ENCODE results near the gene YIF1A.
"Not testable (repeated sequence)": the region's sequence is repeated elsewhere in the genome, so short reads cannot be mapped to it uniquely, and the experiment has no call there.

YIF1A gene

DNA sequence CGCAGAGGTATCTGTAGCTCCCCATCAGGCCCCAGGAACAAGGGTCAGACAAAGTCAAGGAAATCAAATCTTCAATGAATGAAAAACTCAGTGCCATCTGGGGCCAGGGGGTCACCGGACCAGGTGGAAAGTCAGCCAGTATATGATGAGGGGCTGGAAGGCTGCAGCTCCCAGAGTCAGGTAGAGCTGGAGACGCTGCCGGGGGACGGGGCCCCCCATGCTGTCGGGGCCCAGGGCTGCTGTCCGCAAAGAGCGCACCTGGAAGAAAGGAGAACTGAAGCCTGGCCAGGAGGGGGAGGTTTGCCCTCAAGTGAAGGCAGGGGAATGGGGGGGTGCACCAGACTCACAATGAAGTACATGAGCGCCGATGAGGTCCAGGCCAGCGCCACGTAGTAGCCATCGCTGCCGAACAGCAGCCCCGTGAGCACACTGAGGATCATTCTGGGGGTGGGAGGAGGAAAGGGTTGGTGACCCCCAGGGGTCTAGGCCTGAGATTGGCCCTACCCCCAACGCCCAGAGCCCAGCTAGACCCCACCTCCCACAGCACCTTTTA lies 4.3 kb downstream of the YIF1A start:
- no peak for DNase-seq

DNA sequence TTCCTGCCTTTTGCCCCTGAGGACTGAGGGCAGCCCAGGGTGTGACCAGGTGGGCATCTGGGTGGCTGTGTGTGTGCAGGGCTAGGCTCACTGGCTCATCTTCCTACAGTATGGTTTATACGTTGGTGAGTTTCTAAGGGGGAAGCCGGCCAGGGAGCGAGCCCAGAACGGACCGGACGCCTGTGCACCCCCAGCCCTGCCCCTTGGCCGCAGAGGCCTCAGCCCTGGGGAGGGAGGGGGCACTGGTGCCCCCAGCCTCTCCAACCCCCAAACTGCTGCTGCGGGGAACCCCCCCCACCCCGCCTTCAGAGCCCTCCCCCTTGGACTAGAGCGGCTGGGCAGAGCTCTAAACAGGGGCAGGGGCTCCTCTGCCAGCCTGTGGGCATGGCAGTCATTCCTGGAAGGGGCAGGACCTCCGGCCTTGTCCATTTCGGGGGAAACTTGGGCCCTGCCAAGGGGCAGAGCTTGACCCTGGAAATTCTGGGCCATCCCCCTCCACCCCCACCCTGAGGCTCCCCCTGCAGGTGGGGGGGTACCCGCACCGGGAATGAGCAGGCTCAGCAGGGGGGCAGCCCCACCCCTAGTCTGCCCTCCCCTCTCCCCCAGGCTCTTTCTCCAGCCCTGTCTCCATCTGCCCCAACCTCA lies 5.4 kb downstream of the YIF1A start:
- no peak for DNase-seq

DNA sequence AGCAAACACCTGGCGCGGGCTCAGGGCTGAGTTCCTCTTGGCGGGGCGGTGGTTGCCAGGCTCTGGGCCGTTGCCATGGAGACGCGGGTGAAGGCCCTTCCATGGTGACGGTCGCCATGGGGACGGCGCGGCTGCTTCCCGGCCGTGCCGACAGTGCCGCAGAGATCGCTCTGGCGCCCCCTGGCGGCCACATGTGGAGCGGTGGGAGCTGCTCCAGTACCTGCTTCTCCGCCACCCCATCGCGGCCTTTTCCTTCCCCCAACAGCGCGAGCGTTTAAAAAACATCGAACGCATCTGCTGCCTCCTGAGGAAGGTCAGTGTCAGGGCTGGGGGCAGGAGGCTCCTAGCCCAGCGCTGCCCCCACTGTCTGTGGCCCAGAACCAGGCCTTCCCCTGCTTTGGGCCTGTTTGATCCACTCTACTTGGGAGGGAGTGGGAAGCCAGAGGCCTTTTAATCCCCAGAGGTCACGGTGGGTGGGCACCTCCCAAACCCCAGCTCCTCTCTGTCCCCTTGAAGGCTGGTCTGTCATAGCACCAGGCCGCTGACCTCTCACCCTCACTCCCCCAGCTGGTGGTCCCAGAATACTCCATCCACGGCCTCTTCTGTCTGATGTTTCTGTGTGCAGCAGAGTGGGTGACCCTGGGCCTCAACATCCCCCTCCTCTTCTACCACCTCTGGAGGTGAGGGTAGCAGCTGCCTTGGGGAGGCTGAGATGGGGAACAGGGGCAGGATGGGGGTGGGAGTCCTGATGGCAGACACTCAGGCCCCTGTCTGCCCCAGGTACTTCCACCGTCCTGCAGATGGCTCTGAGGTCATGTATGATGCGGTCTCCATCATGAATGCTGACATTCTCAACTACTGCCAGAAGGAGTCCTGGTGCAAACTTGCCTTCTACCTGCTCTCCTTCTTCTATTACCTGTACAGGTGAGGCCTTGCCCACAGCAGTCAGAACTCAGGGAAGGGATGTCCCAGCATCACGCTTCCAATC lies 6.2 kb downstream of the YIF1A start:
- DNase-seq = peak; percentile 94

DNA sequence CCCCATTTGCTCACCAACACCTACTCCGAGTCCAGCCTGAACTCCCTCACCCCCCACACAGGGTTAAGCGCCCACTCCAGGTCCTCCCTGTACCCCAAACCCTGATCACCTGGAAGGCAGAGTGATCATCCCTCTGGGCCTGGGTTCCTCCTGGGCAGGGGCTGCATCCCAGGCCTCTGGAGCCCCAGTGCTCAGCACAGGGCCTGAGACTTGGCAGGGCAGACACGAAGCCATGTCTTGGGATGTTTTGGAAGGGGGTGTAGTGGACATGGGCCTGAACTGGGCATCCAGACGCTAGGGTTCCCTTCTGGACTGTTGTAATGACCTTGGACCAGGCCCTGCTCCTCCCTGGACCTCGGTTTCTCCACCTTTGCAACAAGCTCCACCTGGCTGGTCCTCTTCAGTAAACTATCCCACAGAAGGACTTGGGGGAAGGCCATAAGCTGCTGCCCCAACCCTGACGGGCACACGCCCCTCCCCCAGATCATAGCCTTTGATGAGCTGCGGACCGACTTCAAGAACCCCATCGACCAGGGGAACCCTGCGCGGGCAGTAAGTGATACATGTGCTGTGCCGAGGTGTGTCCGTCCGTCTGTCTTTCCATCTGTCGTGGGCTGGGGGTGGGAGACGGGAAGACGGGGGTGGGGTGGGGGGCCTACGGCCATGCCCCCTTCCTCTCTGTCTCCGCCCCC lies 7.0 kb downstream of the YIF1A start:
- DNase-seq = no peak

DNA sequence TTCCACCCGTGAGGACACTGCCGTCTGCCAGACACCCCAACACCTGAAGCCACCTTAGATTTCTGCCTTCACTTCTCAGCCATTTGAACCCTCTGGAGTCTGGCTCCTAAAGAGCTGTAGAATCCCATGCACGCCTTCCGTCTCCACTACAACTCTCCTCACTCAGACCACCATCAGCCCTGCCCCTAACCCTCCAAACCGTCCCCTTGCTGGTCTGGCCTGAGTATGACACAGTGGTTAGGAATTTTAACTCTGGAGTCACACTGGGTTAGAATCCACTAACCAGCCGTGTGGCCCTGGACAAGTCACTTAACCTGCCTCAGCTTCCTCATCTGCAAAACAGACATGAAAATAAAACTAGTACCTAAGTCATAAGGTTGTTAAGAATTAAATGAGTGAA lies 7.9 kb downstream of the YIF1A start:
- no peak for DNase-seq

DNA sequence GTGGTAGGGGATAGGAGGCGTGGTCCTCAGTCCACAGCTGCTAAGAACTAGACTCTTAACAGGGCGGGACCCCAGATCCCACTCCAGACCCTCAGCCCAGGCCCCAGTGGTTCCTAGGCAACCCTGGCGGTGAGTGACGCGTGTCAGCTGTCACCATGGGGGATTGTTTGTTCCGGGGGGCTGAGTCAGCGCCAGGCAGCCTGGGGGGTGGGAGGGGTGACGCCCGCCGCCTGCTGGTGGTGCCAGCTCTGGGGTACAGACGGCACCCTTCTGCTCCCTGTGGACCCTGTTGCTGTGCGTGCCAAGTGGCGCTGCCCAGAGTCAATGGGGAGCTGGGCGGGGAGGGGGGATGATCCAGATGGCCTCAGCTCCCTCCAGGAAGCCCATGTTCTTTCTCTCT lies 8.5 kb downstream of the YIF1A start:
- DNase-seq = no peak

DNA sequence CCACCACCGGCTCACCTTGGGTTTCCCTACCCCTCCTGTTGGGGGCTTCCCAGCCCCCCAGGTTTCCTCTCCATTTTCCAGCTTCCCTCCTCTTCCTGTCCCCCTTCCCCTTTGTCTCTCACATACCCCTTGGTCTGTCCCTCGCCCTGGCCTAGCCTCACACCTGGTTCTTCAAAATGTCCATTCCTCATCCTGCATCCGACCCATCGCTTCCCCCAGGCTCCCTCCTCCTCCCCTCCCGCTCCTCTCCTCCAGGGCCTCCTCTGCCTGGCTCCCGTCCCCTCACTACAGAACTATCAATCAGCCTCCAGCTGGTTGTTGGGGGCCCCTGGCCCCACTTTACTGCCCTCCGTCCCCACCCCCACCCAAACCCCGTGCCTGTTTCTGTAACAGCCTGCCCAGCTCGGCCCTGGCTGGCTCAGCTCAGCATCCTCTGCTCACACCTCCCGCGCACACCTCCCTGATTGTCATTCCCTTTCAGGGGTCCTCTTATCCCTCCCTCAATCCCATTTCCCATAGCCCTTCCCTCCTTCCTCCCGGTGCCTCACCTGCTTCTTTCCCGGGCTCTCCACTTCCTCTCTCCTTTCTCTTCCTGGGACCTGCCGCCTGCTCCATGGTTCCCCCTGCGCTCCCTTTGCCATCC lies 9.7 kb downstream of the YIF1A start:
- DNase-seq = no peak

DNA sequence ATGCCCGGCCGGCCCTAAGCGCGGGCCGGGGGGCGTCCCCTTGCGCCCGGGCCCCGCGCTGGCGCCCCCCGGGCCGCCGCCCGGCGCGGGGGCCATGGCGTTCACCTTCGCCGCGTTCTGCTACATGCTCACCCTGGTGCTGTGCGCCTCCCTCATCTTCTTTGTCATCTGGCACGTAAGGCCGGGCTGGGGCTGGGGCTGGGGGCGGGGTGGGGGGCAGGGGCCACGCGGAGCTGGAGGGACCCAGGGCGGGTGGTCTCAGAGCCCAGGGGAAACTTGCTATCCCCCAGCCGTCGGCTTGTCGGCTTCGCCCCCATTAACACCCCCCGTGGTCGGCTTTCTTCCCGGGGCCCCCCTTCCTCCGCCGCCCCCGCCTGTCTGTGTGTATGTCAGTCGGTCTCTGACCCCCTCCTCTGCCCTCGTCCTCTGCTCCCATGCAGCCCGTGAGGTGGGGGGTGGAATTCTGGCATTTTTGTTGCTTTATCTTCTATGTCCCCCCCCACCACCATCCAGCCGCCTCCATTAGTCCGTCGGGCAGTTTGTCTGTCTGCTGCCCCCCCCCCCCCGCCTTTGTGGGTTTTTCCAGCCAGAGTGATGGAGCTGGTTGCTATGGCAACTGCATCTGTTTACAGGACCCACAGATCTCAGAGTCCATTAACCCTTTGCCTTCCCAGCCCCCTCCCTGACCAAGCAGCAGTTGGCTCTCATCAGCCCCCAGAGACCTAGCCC lies 10.4 kb downstream of the YIF1A start:
- DNase-seq = peak; percentile 5

DNA sequence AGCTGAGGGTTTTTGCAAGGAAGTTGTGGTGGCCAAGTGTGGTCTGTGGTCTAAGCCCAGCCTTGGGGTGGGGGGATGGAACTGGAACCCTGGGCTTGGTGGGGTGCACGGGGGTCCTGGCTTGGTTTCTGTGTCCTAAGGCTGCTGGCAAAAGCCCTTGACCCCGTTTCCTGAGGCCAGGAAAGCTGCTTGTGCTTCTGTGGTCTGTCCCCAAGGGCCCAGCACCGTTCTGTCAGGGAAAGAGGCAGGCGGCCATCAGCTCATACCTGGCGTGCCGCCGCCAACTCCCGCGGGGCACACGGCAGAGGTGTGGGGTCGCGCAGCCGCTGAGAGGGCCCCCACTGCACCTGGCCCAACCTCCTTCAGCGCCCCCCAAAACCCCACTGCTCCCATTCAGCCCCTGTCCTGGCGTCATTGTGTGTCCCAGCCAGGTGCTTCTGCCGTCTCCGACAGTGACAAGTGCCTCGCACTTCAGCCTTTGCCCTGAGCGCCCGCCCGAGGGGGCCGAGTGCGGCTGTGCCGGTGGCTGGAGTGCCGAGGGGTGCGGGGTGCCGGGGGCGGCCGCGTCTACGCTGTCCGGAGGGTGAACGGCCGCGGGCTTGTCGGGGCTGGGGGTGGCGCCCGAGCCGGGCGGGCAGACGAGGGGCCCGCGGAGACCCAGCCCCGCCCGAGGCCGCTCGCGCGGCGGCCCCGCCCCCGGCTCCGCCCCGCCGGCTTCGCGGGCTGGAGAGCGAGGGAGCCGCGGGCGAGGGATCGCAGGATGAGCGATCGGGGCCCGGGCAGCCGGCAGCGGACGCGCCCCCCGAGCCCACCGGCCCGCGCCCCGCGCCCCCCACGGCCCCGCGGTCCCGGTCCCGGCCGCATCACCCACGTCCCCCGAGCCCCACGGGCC lies 11.2 kb downstream of the YIF1A start, which contains the start of gene CNIH2:
CNIH2 (plus strand) TSS at position 705 of the 892 bp plus-strand sequence. CDS start 282 bp downstream, outside the sequence.
- DNase-seq = no peak

DNA sequence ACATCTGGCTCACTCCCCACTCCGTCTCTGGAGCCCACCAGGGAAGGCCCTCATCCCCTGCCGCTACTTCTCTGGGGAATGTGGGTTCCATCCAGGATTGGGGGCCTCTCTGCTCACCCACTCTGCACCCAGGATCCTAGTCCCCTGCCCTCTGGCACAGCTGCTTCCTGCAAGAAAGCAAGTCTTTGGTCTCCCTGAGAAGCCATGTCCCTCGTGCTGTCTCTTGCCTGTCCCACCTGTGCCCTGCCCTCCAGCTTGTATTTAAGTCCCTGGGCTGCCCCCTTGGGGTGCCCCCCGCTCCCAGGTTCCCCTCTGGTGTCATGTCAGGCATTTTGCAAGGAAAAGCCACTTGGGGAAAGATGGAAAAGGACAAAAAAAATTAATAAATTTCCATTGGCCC lies 11.9 kb downstream of the YIF1A start:
- DNase-seq = not testable (repeated sequence)

DNA sequence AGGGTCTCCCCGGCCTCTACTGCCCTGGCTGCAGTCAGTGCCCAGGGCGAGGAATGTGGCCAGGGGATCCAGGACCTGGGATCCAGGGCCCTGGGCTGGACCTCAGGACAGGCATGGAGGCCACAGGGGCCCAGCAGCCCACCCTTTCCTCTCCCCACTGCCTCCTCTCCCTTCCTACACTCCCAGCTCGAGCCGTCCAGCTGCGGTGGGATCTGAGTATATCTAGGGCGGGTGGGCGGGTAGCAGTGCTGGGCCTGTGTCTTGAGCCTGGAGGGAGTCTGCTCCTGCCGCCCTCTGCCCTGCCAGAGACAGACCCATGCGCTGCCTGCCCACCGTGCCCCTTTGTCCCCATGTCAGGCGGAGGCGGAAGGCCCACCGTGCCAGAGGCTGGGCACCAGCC lies 12.3 kb downstream of the YIF1A start:
- DNase-seq = not testable (repeated sequence)

DNA sequence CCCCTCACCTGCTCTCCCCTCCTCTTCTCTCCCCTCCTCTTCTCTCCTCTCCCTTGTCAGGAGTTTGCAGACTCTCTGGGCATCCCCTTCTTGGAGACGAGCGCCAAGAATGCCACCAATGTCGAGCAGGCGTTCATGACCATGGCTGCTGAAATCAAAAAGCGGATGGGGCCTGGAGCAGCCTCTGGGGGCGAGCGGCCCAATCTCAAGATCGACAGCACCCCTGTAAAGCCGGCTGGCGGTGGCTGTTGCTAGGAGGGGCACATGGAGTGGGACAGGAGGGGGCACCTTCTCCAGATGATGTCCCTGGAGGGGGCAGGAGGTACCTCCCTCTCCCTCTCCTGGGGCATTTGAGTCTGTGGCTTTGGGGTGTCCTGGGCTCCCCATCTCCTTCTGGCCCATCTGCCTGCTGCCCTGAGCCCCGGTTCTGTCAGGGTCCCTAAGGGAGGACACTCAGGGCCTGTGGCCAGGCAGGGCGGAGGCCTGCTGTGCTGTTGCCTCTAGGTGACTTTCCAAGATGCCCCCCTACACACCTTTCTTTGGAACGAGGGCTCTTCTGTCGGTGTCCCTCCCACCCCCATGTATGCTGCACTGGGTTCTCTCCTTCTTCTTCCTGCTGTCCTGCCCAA lies 12.8 kb downstream of the YIF1A start:
- DNase-seq = no peak

DNA sequence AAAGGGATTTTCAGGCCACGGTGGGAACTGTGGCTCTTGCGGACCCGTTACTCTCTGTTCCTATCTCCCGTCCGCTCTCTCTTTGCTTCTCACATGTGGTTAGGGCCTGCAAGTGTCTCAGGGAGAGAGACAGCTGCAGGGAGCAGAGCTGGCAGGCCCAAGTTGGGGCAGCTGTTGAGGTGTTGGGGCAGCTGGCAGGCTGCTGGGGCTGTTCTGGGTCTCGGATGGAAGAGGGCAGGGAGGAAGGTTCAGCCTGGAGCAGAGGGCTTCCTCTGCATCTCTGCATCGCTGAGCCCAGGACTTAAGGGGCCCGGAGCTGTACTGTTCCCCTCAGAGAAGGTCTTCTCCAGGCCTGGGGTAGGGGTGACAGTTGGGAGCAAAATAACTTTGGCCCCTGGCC lies 13.5 kb downstream of the YIF1A start:
- no peak for DNase-seq

DNA sequence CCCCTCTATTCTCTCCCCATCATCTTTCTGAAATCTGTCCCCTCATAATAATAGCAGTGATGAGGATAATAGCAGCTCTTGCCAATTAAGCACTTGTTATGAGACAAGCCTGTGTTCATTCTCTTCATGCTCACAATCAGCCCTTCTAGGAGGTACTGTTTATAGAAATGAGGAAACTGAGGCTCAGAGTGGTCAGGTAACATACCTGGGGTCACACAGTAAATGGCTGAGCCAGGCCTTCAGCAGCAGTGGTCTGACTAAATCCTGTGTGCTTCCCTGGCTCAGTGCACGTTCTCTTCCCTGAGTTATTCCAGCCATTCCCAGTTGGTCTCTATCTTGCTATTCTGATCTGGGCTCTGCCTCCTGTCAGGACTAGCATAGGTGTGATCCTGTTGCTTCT lies 14.7 kb downstream of the YIF1A start:
- no peak for DNase-seq

DNA sequence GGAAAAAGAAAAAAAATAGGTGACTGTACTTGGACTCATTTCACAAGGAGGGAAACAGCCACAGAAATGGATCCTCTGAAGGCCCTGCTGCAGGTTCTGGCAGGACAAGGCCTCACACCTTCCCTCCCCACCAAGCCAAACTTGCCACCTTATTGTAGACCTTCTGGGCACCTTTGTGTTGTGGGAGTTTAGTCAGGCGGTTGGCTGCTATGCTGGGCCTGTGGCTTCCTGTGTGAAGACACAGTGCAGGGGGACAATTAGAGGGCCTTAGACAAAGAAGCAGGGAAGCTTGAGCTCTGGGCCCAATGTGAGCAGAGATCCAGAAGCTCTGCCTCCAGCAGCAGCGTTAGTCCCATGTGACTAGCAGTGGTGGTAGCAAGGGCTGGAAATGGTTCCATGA lies 16.3 kb downstream of the YIF1A start:
- DNase-seq = no peak

DNA sequence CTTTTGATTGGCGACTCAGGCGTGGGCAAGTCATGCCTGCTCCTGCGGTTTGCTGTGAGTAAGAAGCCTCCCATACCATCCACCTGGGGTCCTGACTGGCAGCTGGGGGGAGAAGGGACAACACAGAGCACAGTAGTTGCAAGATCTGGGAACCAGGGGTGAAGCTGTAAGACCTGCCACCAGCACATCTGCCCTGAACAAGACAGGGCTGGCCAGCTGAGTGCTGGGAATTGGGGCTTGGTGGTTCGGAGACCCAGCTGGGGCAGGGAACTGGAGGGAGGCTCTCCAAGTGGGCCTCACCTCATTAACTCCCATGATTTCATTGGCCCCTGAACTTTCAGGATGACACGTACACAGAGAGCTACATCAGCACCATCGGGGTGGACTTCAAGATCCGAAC lies 17.1 kb downstream of the YIF1A start:
- no peak for DNase-seq

DNA sequence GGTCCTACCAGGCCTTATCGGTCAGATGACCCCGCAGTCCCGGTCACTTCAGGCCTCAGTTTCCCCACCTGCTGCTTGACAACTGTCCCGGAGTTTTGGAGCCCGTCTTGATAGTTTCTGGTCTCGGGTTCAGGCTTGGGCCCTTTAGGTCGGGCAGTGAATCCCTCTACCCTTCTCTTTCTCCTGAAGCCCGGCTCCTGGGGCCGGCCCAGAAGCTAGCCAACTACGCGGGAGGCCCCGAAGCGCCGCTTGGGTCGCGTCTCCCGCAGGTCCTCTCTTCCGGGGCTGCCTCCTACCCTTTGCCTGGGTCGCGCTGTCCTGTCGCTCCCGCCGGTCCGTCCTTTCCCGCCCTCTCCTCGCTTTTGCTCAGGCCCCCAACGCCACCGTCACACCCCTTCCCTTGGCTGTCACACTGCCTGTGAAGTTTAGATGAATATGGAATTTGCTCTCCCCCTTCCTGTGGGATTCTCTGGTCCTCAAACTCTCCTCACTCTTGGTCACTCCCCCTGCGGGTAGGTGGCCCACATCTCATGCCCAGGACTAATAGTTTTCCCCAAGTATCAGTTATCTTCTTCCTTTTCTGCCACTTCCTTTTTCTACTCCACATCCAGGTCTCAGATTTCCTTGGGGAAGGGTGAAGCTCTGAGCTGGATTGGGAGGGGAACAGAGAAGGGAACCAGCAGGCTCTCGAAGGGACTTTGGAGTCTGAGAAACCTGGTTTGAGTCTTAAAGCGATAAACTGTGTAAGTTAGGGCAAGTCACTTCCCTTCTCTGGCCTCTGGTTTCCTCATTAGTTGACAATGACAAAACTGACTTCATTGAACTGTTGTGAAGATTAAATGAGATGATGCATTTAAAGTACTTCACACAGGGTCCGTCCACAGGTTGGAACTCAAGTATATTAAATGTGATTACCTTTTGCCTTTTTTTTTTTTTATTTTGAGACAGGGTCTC lies 19.7 kb downstream of the YIF1A start:
- DNase-seq = no peak

DNA sequence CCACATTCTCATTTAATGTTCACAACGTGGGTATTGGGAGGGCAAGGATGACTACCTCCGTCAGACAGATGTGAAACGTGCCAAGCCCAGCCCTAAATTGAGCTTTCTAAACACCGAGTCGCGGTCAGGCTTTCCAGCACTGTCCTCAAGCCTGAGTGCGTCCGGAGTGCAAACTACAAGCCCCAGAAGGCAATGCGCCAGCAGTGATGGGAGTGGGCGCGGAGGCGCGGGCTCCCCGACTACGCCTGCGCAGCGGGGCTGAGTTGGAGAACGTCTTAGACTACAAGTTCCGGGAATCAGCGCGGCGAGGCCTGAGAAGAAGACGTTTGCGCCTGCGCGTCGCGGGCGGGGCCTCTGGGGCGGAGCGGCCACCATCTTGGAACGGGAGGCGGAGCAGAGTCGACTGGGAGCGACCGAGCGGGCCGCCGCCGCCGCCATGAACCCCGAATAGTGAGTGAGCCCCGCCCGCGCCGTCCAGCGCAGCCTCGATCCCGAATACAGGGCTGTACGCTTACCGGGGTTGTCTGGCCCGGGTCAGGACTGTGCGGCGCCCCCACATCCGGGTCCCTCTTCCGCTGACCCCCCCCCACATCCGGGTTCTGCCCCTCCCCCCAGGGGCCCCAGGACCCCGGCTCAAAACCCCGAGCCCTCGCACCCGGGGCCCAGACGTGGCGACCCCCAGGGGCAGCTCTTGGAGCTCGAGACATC lies 20.5 kb downstream of the YIF1A start, which contains the start of gene RAB1B:
RAB1B (plus strand) TSS at position 396 of the 708 bp plus-strand sequence; CDS start at position 437, 41 bp downstream.
- peak; percentile 96 for DNase-seq

Measured in DMS79 (cell line).